HEK293 (cell line): ENCODE results near the gene DPP6.

Experiments
- CTCF ChIA-PET: fragments of 350-600 bp; formaldehyde crosslinking; extraction: SDS; loops from one replicate; lab custom pipeline; 2021; ENCODE audit warnings: antibody characterized with exemption; lab: Yijun Ruan, JAX
- POLR2A ChIA-PET: fragments of 300-600 bp; formaldehyde crosslinking; extraction: SDS; loops from one replicate; lab custom pipeline; 2020; ENCODE audit warnings: antibody characterized with exemption, inconsistent platforms; lab: Yijun Ruan, JAX
- H3K27ac ChIP-seq: fragments of 200-500 bp; sonication (Bioruptor generic); 2 replicates; pipeline ENCODE4 v1.5.1; 2014; ENCODE audit warnings: low read depth, low read length, control low read depth, inconsistent platforms; ENCODE audit errors: extremely low read depth
- H3K36me3 ChIP-seq, 2 experiments: fragments of 200-500 bp in 1 of 2; sonication (Bioruptor generic) in 1 of 2; 1 replicate in 1 of 2; 2 replicates in 1 of 2; pipeline ENCODE4 v1.5.1; 2014 to 2017; ENCODE audit warnings: inconsistent platforms in 2 of 2, low read length in 2 of 2; ENCODE audit not compliant: control insufficient read depth in 2 of 2, insufficient read depth in 1 of 2
- H3K4me1 ChIP-seq: fragments of 200-500 bp; sonication (Bioruptor generic); 2 replicates; pipeline ENCODE4 v1.5.1; 2014; ENCODE audit warnings: mild to moderate bottlenecking, low read length, inconsistent platforms; ENCODE audit not compliant: control insufficient read depth, insufficient read depth
- H3K4me3 ChIP-seq: 2 replicates; pipeline ENCODE4 v1.5.1; 2011; ENCODE audit warnings: low read depth, mild to moderate bottlenecking, control low read depth, low read length, moderate library complexity
- H3K9me3 ChIP-seq: fragments of 200-500 bp; sonication (Bioruptor generic); 2 replicates; pipeline ENCODE4 v1.5.1; 2014; ENCODE audit warnings: low read depth, low read length, inconsistent platforms; ENCODE audit not compliant: control insufficient read depth, insufficient read depth
- ATF2 ChIP-seq: fragments of 450-650 bp; formaldehyde crosslinking; IDR thresholded peaks from 2 replicates; pipeline ENCODE4 v1.5.1; 2016; ENCODE audit warnings: missing biosample characterization, missing genetic modification characterization, low read depth
- HIC1 ChIP-seq: fragments of 450-650 bp; formaldehyde crosslinking; IDR thresholded peaks from 2 replicates; pipeline ENCODE4 v1.5.1; 2016; ENCODE audit warnings: missing biosample characterization, missing genetic modification characterization
- MYNN ChIP-seq: fragments of 450-650 bp; formaldehyde crosslinking; IDR thresholded peaks from 2 replicates; pipeline ENCODE4 v1.5.1; 2016; ENCODE audit warnings: missing biosample characterization, missing genetic modification characterization, borderline replicate concordance
- PATZ1 ChIP-seq: fragments of 450-650 bp; formaldehyde crosslinking; IDR thresholded peaks from 2 replicates; pipeline ENCODE4 v1.5.1; 2016; ENCODE audit warnings: missing biosample characterization, missing genetic modification characterization
- SCRT1 ChIP-seq: fragments of 450-650 bp; formaldehyde crosslinking; IDR thresholded peaks from 2 replicates; pipeline ENCODE4 v1.5.1; 2016; ENCODE audit warnings: missing biosample characterization, missing genetic modification characterization, borderline replicate concordance
- TCF7L2 ChIP-seq: IDR thresholded peaks from 2 replicates; pipeline ENCODE4 v1.6.1; 2011; ENCODE audit warnings: low read depth, mild to moderate bottlenecking, inconsistent platforms, low read length, moderate library complexity, borderline replicate concordance
- ZBTB44 ChIP-seq: fragments of 450-650 bp; IDR thresholded peaks from 2 replicates; pipeline ENCODE4 v1.5.1; 2018; ENCODE audit warnings: missing biosample characterization, mild to moderate bottlenecking, missing genetic modification characterization
- ZBTB49 ChIP-seq: fragments of 450-650 bp; formaldehyde crosslinking; IDR thresholded peaks from 2 replicates; pipeline ENCODE4 v1.5.1; 2016; ENCODE audit warnings: missing biosample characterization, missing genetic modification characterization, low read depth
- ZNF148 ChIP-seq: fragments of 450-650 bp; formaldehyde crosslinking; IDR thresholded peaks from 2 replicates; pipeline ENCODE4 v1.5.0; 2017; ENCODE audit warnings: missing biosample characterization, missing genetic modification characterization, borderline replicate concordance
- ZNF292 ChIP-seq: fragments of 450-650 bp; formaldehyde crosslinking; IDR thresholded peaks from 2 replicates; pipeline ENCODE4 v1.5.1; 2016; ENCODE audit warnings: low read depth, missing biosample characterization, missing genetic modification characterization, borderline replicate concordance
- ZNF324 ChIP-seq: fragments of 450-650 bp; formaldehyde crosslinking; IDR thresholded peaks from 2 replicates; pipeline ENCODE4 v1.5.1; 2016; ENCODE audit warnings: missing biosample characterization, missing genetic modification characterization
- ZNF394 ChIP-seq: fragments of 450-650 bp; formaldehyde crosslinking; IDR thresholded peaks from 2 replicates; pipeline ENCODE4 v1.5.1; 2016; ENCODE audit warnings: missing biosample characterization, missing genetic modification characterization, mild to moderate bottlenecking, moderate library complexity, borderline replicate concordance
- ZNF513 ChIP-seq: fragments of 450-650 bp; IDR thresholded peaks from 2 replicates; pipeline ENCODE4 v1.5.1; 2018; ENCODE audit warnings: missing biosample characterization, missing genetic modification characterization
- ZNF561 ChIP-seq: fragments of 450-650 bp; IDR thresholded peaks from 2 replicates; pipeline ENCODE4 v1.5.1; 2018; ENCODE audit warnings: missing biosample characterization, missing genetic modification characterization, borderline replicate concordance
- ZNF701 ChIP-seq: fragments of 450-650 bp; formaldehyde crosslinking; IDR thresholded peaks from 2 replicates; pipeline ENCODE4 v1.5.1; 2016; ENCODE audit warnings: missing biosample characterization, missing genetic modification characterization

DPP6 gene

GRCh38 chr7:154177584-154177983, 125.4 kb downstream of the DPP6 start (continued):
- no peak for TF ChIP-seq ZBTB49 (tag by site-specific recombination)
- TF ChIP-seq PATZ1: no peak
- no peak for TF ChIP-seq ZNF561 (tag by site-specific recombination)
- TF ChIP-seq ZNF324 (tag by site-specific recombination): no peak
- TF ChIP-seq ZNF292 (tag by site-specific recombination): no peak
- TF ChIP-seq ZNF394 (tag by site-specific recombination): no peak
- TF ChIP-seq ZNF701 (tag by site-specific recombination): no peak
- TF ChIP-seq ZNF148 (tag by site-specific recombination): no peak
- TF ChIP-seq TCF7L2: no peak

- ChIA-PET POLR2A (no interaction called here), CTCF (no interaction called here)
- Histone ChIP-seq H3K27ac (no peak overlapping the region), H3K4me1 (no peaks in the 10 kb centered on the region), H3K9me3 (no peaks in the 10 kb centered on the region), H3K4me3 (no peak overlapping the region), H3K36me3 (no peaks in the 10 kb centered on the region)
- TF ChIP-seq ZNF513 (tag by site-specific recombination) (no peak), ZBTB44 (tag by site-specific recombination) (no peak), HIC1 (tag by site-specific recombination) (no peak), ATF2 (tag by site-specific recombination) (no peak), MYNN (no peak), SCRT1 (no peak)
Observed at GRCh38 chr7:154178895-154179294, 126.7 kb downstream of the DPP6 start.
